ENCODE measurements around the gene UGT1A5.
A peak's percentile ranks its signal among the peaks of the same experiment; 100 is the strongest.

Gene UGT1A5

DNA sequence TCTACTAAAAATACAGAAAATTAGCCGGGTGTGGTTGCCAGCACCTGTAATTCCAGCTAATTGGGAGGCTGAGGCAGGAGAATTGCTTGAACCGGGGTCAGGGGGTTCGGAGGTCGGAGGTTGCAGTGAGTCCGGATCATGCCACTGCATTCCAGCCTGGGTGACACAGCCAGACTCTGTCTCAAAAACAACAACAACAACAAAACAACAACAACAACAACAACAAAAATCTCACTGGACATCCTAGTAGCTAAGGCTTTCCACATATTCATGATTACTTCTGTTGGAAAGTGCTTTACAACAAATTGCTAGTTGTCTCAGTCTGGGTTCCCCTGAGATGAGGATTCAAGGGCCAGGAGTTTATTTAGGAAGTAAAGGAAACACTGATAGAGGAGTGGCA lies 61.1 kb downstream of the UGT1A5 start:
- Histone ChIP-seq H3K9me3 (ENCODE audit: control insufficient read depth in 5 of 5, low read length in 5 of 5) (peaks cover 5 to 12% (median 8%) of the 10 kb centered on the region in 5 donors), H3K9ac (ENCODE audit: low read length in 5 of 5) (no peak overlapping the region), H3K36me3 (ENCODE audit: control insufficient read depth in 5 of 5, insufficient read depth in 5 of 5, low read length in 5 of 5) (no peaks in the 10 kb centered on the region), H3K4me3 (ENCODE audit: low read depth in 1 of 5, low read length in 5 of 5) (no peak overlapping the region), H3K27me3 (ENCODE audit: control insufficient read depth in 5 of 5, insufficient read depth in 4 of 5, low read length in 5 of 5) (peaks cover 0 to 4% (median 2%) of the 10 kb centered on the region in 5 donors), H3K4me1 (ENCODE audit: control insufficient read depth in 5 of 5, insufficient read depth in 5 of 5, low read length in 5 of 5) (no peaks in the 10 kb centered on the region), H3K27ac (ENCODE audit: low read depth, low read length) (no peak overlapping the region)

DNA sequence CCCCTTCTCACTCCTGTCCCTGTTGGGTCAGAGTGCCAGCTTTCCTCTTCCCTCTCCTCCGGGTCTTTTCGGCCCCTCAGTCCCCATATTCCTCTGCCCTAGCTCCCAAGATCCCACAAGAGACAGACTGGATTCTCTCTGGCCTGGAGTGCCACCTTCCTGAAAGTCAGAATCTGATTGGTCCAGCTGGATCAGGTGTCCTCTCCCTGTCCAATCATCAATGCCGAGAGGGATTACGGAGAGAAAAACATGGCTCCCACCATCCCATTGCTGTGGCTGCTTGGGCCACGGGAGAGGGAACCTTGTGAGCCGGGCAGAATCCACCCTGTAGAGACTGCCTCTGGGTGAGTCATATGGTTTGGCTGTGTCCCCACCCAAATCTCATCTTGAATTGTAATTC lies 62.7 kb downstream of the UGT1A5 start:
- no peak overlapping the region for H3K27ac ChIP-seq (ENCODE audit: low read depth, low read length)
- H3K9ac ChIP-seq (ENCODE audit: low read length in 5 of 5), result no peak overlapping the region
- H3K36me3 ChIP-seq (ENCODE audit: control insufficient read depth in 5 of 5, insufficient read depth in 5 of 5, low read length in 5 of 5), result no peaks in the 10 kb centered on the region
- peaks cover 5 to 13% (median 8%) of the 10 kb centered on the region in 5 donors for H3K9me3 ChIP-seq (ENCODE audit: control insufficient read depth in 5 of 5, low read length in 5 of 5)
- H3K4me3 ChIP-seq (ENCODE audit: low read depth in 1 of 5, low read length in 5 of 5), result no peak overlapping the region
- no peaks in the 10 kb centered on the region for H3K4me1 ChIP-seq (ENCODE audit: control insufficient read depth in 5 of 5, insufficient read depth in 5 of 5, low read length in 5 of 5)
- peaks cover 0 to 2% (median 0%) of the 10 kb centered on the region in 5 donors for H3K27me3 ChIP-seq (ENCODE audit: control insufficient read depth in 5 of 5, insufficient read depth in 4 of 5, low read length in 5 of 5)

DNA sequence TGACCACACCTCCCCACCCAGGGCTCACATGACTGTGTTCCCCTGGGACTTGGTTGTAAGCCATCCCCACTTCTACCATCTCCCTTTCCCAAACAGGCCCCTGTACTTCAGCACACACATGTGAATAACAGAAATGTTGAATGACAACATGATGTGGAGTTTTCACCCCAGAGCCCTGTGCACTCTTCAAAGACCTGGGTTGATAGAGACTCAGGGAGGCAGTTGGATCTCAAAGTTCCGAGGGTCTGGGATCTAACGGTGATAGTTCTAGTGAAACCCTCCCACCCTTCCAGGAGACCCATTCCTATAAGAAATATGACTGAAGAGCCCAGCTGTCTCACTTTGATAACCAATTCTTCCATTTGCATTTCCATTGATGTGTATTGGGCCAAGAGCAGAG lies 65.3 kb downstream of the UGT1A5 start, which contains the start of gene MROH2A:
TSS of gene MROH2A (plus strand) at position 301 of the 400 bp plus-strand sequence. CDS start 1,029 bp downstream, outside the sequence.
- Histone ChIP-seq H3K9me3 (ENCODE audit: control insufficient read depth in 5 of 5, low read length in 5 of 5) (peaks cover 5 to 13% (median 8%) of the 10 kb centered on the region in 5 donors), H3K27me3 (ENCODE audit: control insufficient read depth in 5 of 5, insufficient read depth in 4 of 5, low read length in 5 of 5) (no peaks in the 10 kb centered on the region), H3K4me1 (ENCODE audit: control insufficient read depth in 5 of 5, insufficient read depth in 5 of 5, low read length in 5 of 5) (no peaks in the 10 kb centered on the region), H3K27ac (ENCODE audit: low read depth, low read length) (no peak within 1 kb of the TSS), H3K4me3 (ENCODE audit: low read depth in 1 of 5, low read length in 5 of 5) (no peak within 1 kb of the TSS), H3K36me3 (ENCODE audit: control insufficient read depth in 5 of 5, insufficient read depth in 5 of 5, low read length in 5 of 5) (no peaks in the 10 kb centered on the region), H3K9ac (ENCODE audit: low read length in 5 of 5) (no peak within 1 kb of the TSS)

DNA sequence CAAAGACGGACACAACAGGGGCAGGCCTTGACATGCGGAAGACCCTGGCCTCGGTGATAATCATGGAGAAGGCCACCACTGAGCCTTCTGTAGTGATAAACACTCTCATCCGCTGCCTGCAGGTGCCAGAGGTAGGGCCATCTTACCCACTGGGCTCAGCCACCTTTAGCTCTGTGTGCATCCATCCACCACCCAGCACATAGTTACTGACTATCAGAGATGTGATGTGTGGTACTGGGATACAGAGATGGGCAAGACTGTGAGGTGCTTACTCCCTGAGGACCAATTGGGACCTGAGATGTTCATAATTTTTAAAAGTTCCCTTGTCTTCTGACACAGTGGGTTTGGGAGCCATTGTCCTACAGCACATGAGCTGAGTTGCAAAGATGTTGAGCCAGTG lies 67.0 kb downstream of the UGT1A5 start:
- H3K36me3 ChIP-seq (ENCODE audit: control insufficient read depth in 5 of 5, insufficient read depth in 5 of 5, low read length in 5 of 5), result no peaks in the 10 kb centered on the region
- H3K9me3 ChIP-seq (ENCODE audit: control insufficient read depth in 5 of 5, low read length in 5 of 5), result peaks cover 5 to 13% (median 8%) of the 10 kb centered on the region in 5 donors
- no peak overlapping the region for H3K27ac ChIP-seq (ENCODE audit: low read depth, low read length)
- H3K4me1 ChIP-seq (ENCODE audit: control insufficient read depth in 5 of 5, insufficient read depth in 5 of 5, low read length in 5 of 5), result no peaks in the 10 kb centered on the region
- H3K27me3 ChIP-seq (ENCODE audit: control insufficient read depth in 5 of 5, insufficient read depth in 4 of 5, low read length in 5 of 5), result no peaks in the 10 kb centered on the region
- no peak overlapping the region for H3K9ac ChIP-seq (ENCODE audit: low read length in 5 of 5)
- H3K4me3 ChIP-seq (ENCODE audit: low read depth in 1 of 5, low read length in 5 of 5), result no peak overlapping the region

DNA sequence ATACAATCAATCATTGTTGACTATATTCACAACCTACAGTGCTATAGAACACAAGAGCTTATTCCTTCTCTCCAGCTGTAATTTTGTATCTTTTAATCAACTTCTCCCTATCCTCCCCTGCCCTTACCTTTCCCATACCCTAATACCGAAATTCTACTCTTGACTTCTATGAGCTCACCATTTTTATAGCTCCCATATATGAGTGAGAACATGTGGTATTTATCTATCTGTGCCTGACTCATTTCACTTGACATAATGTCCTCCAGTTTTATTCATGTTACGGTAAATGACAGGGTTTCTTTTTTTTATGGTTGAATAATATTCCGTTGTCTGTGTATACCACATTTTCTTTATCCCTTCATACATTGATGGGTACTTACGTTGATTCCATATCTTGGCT lies 68.1 kb downstream of the UGT1A5 start:
- Histone ChIP-seq H3K4me1 (ENCODE audit: control insufficient read depth in 5 of 5, insufficient read depth in 5 of 5, low read length in 5 of 5) (no peaks in the 10 kb centered on the region), H3K9ac (ENCODE audit: low read length in 5 of 5) (no peak overlapping the region), H3K27ac (ENCODE audit: low read depth, low read length) (no peak overlapping the region), H3K36me3 (ENCODE audit: control insufficient read depth in 5 of 5, insufficient read depth in 5 of 5, low read length in 5 of 5) (no peaks in the 10 kb centered on the region), H3K27me3 (ENCODE audit: control insufficient read depth in 5 of 5, insufficient read depth in 4 of 5, low read length in 5 of 5) (no peaks in the 10 kb centered on the region), H3K9me3 (ENCODE audit: control insufficient read depth in 5 of 5, low read length in 5 of 5) (peaks cover 5 to 9% (median 8%) of the 10 kb centered on the region in 5 donors), H3K4me3 (ENCODE audit: low read depth in 1 of 5, low read length in 5 of 5) (no peak overlapping the region)

DNA sequence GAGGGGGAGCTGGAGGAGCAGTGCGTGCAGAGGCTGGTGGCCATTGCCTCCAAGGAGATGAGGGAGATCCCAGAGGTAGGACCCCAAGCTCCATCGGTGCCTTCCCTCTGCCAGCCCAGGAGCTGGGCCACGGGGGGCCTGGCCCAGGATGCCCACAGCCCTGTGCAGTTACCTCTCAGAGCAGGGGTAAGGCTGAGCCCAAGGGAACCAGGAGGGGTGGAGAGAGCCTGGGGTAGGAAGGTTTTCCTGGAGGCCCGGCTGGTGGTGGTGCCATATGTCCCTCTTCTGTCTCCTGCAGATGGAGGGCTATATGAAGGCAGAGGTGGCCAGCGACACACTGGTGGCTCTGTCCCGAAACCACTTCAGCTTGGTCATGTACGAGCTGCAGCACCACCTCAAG lies 76.8 kb downstream of the UGT1A5 start:
- Histone ChIP-seq H3K9me3 (ENCODE audit: control insufficient read depth in 5 of 5, low read length in 5 of 5) (no peaks in the 10 kb centered on the region), H3K27ac (ENCODE audit: low read depth, low read length) (no peak overlapping the region), H3K4me1 (ENCODE audit: control insufficient read depth in 5 of 5, insufficient read depth in 5 of 5, low read length in 5 of 5) (no peaks in the 10 kb centered on the region), H3K4me3 (ENCODE audit: low read depth in 1 of 5, low read length in 5 of 5) (peak overlapping the region in 1 of 5 donors; percentile 26), H3K36me3 (ENCODE audit: control insufficient read depth in 5 of 5, insufficient read depth in 5 of 5, low read length in 5 of 5) (no peaks in the 10 kb centered on the region), H3K27me3 (ENCODE audit: control insufficient read depth in 5 of 5, insufficient read depth in 4 of 5, low read length in 5 of 5) (peaks cover 0 to 3% (median 0%) of the 10 kb centered on the region in 5 donors), H3K9ac (ENCODE audit: low read length in 5 of 5) (no peak overlapping the region)

DNA sequence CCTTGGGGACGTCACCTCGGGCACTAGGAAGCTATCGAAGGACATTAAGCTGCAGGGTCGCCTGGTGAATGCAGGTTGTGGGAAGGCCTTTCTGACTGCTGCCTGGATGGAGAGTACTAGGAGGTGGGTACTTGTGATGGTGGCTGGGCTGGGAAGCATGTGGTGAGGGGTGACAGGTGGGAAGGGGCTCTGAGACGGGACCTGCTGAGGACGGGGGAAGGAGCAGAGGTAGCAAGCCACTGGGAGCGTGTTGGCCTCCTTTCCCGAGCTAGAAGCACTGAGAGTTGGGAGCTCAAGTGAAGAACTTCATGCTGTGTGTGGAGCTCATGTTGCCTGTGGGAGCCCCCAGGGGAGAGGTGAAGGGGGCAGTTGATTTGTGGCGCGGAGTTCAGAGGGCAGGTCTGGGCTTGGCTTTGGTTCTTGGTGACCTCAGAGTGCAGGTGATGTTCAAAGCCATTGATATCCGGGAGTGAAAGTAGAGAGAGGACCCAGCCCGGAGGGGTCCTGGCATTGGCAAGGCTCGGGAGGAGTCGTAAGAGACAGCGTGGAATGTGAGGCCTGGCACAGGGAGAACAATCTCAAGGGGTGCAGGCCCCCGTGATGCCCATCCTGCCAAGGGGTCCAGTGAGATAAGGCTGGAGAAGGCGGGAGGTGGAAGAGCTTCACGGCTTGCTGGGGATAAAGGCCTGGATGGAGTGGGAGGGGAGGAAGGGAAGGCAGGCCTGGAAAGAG lies 78.6 kb downstream of the UGT1A5 start:
- no peak overlapping the region for H3K4me3 ChIP-seq (ENCODE audit: low read depth in 1 of 5, low read length in 5 of 5)
- H3K9ac ChIP-seq (ENCODE audit: low read length in 5 of 5), result no peak overlapping the region
- no peaks in the 10 kb centered on the region for H3K9me3 ChIP-seq (ENCODE audit: control insufficient read depth in 5 of 5, low read length in 5 of 5)
- H3K36me3 ChIP-seq (ENCODE audit: control insufficient read depth in 5 of 5, insufficient read depth in 5 of 5, low read length in 5 of 5), result no peaks in the 10 kb centered on the region
- H3K4me1 ChIP-seq (ENCODE audit: control insufficient read depth in 5 of 5, insufficient read depth in 5 of 5, low read length in 5 of 5), result no peaks in the 10 kb centered on the region
- H3K27me3 ChIP-seq (ENCODE audit: control insufficient read depth in 5 of 5, insufficient read depth in 4 of 5, low read length in 5 of 5), result peaks cover 0 to 3% (median 0%) of the 10 kb centered on the region in 5 donors
- no peak overlapping the region for H3K27ac ChIP-seq (ENCODE audit: low read depth, low read length)

DNA sequence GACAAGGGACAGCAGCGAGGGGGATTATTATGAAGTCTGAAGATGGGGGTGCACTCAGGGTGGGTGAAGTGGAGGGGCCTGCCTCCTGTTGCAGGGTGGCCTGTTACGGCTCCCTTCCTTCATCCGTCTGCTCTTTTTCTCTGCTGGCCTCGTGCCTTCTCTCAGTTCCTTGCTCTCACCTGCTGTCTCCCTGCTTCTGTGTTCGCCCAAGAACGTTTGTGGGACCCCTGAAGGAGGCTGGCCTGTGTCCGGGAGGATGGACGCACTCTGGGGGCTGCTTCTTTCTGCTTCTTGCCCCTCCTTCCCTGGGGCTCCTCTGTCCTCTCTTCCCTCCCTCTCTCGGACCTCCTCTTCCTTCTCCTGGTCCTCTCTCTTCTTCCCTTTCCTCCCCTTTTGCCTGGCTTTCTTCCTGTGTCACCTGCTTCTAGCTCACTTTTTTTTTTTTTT lies 79.2 kb downstream of the UGT1A5 start:
- Histone ChIP-seq H3K36me3 (ENCODE audit: control insufficient read depth in 5 of 5, insufficient read depth in 5 of 5, low read length in 5 of 5) (no peaks in the 10 kb centered on the region), H3K4me1 (ENCODE audit: control insufficient read depth in 5 of 5, insufficient read depth in 5 of 5, low read length in 5 of 5) (no peaks in the 10 kb centered on the region), H3K27me3 (ENCODE audit: control insufficient read depth in 5 of 5, insufficient read depth in 4 of 5, low read length in 5 of 5) (peaks cover 0 to 3% (median 0%) of the 10 kb centered on the region in 5 donors), H3K9me3 (ENCODE audit: control insufficient read depth in 5 of 5, low read length in 5 of 5) (no peaks in the 10 kb centered on the region), H3K27ac (ENCODE audit: low read depth, low read length) (no peak overlapping the region), H3K4me3 (ENCODE audit: low read depth in 1 of 5, low read length in 5 of 5) (no peak overlapping the region), H3K9ac (ENCODE audit: low read length in 5 of 5) (no peak overlapping the region)

DNA sequence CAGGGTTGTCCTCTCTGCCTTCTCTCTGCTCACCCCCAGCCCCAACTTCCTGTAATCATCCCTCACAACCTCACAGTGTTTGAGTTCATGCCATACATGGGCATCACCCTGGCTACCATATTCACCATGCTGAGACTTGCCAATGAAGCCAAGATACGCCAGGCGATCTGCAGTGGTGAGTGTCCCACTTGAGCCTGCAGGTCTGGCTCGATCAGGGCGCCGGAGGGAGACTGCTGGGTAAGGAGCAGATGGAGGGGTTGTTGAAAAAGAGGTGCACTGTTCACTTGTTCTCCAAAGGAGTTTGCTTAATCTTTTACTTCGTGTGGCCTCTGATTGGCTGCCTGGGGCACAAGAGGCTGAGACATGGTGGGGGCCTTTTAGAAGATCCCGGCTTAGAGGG lies 80.0 kb downstream of the UGT1A5 start:
- H3K36me3 ChIP-seq (ENCODE audit: control insufficient read depth in 5 of 5, insufficient read depth in 5 of 5, low read length in 5 of 5), result no peaks in the 10 kb centered on the region
- no peak overlapping the region for H3K4me3 ChIP-seq (ENCODE audit: low read depth in 1 of 5, low read length in 5 of 5)
- H3K9me3 ChIP-seq (ENCODE audit: control insufficient read depth in 5 of 5, low read length in 5 of 5), result no peaks in the 10 kb centered on the region
- H3K27me3 ChIP-seq (ENCODE audit: control insufficient read depth in 5 of 5, insufficient read depth in 4 of 5, low read length in 5 of 5), result peaks cover 0 to 3% (median 0%) of the 10 kb centered on the region in 5 donors
- H3K9ac ChIP-seq (ENCODE audit: low read length in 5 of 5), result no peak overlapping the region
- no peaks in the 10 kb centered on the region for H3K4me1 ChIP-seq (ENCODE audit: control insufficient read depth in 5 of 5, insufficient read depth in 5 of 5, low read length in 5 of 5)
- H3K27ac ChIP-seq (ENCODE audit: low read depth, low read length), result no peak overlapping the region

DNA sequence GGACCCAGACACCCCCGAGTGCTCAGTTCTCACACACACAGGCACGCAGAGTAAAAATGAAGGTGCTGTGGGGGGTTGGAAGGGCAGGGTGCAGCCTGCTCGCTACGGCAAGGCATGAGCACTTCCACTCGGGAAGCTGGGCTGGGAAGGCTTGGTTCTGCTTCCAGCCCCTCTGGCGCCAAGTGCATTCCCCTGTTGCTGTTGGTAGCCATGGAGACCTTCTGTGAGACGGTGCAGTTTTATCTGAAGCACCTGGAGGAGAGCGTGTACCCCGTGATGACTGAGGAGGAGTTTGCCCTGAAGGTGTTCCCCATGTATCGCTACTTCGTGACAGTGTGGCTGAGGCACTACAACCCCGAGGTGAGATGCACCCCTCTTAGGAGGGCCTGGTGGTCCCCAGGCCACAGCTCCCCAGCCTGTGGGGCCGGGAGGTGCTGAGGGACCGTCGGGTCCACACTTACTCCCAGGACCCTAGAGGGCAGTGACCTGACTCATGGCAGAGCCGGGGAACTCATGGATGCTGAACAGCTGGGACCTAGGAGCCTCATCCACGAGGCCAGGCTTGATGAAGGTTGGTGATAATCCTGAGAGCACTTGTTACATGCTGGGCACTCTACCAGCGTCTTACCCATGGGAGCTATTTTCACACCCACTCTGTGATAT lies 80.9 kb downstream of the UGT1A5 start:
- H3K27ac ChIP-seq (ENCODE audit: low read depth, low read length), result no peak overlapping the region
- no peaks in the 10 kb centered on the region for H3K4me1 ChIP-seq (ENCODE audit: control insufficient read depth in 5 of 5, insufficient read depth in 5 of 5, low read length in 5 of 5)
- peaks cover 0 to 3% (median 0%) of the 10 kb centered on the region in 5 donors for H3K27me3 ChIP-seq (ENCODE audit: control insufficient read depth in 5 of 5, insufficient read depth in 4 of 5, low read length in 5 of 5)
- no peak overlapping the region for H3K4me3 ChIP-seq (ENCODE audit: low read depth in 1 of 5, low read length in 5 of 5)
- no peaks in the 10 kb centered on the region for H3K36me3 ChIP-seq (ENCODE audit: control insufficient read depth in 5 of 5, insufficient read depth in 5 of 5, low read length in 5 of 5)
- H3K9ac ChIP-seq (ENCODE audit: low read length in 5 of 5), result no peak overlapping the region
- no peaks in the 10 kb centered on the region for H3K9me3 ChIP-seq (ENCODE audit: control insufficient read depth in 5 of 5, low read length in 5 of 5)
